Erythroblast (primary cell): ENCODE results near the gene USP44.

Experiments
- GATA1 ChIP-seq: IDR thresholded peaks from 2 replicates; pipeline ENCODE4 v1.6.1; 2011; ENCODE audit warnings: low read depth, mild to moderate bottlenecking, control low read depth, low read length, moderate library complexity
- POLR2A ChIP-seq: IDR thresholded peaks from 2 replicates; pipeline ENCODE4 v1.6.1; 2011; ENCODE audit warnings: mild to moderate bottlenecking, low read length

GRCh38 chr12:95474660-95474958 lies 76.7 kb downstream of the USP44 start:
- TF ChIP-seq POLR2A (no peak), GATA1 (no peak)
